Testis (tissue), 3 donors: ENCODE measurements around the gene SETD5. TPM values are rescaled to one million over a fixed set of nuclear protein-coding genes. Genes with fewer than 3 reads are reported as not detected.
A peak's percentile ranks its signal among the peaks of the same experiment; 100 is the strongest.

ENCODE experiments used
- DNase-seq: peaks from one replicate; pipeline ENCODE4 v3.0.0-alpha.2; 2019
- H3K27ac ChIP-seq, 2 donors: fragments of 200-600 bp; sonication (generic); one replicate each; pipeline ENCODE4 v1.5.1; 2019
- H3K27me3 ChIP-seq: fragments of 200-600 bp; sonication (generic); one replicate; pipeline ENCODE4 v1.5.1; 2019
- H3K36me3 ChIP-seq: fragments of 200-600 bp; sonication (generic); one replicate; pipeline ENCODE4 v1.5.1; 2017; ENCODE audit warnings: low read depth; ENCODE audit errors: missing control alignments
- H3K4me1 ChIP-seq: fragments of 200-600 bp; sonication (generic); one replicate; pipeline ENCODE4 v1.5.1; 2019
- H3K4me3 ChIP-seq, 2 donors: fragments of 200-600 bp; sonication (generic); one replicate each; pipeline ENCODE4 v1.5.1; 2017 to 2019
- H3K9me3 ChIP-seq: fragments of 200-600 bp; sonication (generic); one replicate; pipeline ENCODE4 v1.5.1; 2017
- CTCF ChIP-seq, 3 experiments: fragments of 450-650 bp in 2 of 3; fragments of 200-600 bp in 1 of 3; sonication (generic) in 1 of 3; IDR thresholded peaks; one replicate each; pipeline ENCODE4 v1.5.1; 2016 to 2019; ENCODE audit warnings: antibody characterized with exemption in 3 of 3, mild to moderate bottlenecking in 2 of 3, moderate library complexity in 1 of 3
- POLR2A ChIP-seq: fragments of 450-650 bp; IDR thresholded peaks from one replicate; pipeline ENCODE4 v1.6.1; 2017; ENCODE audit warnings: antibody characterized with exemption, mild to moderate bottlenecking, moderate library complexity
- WGBS, 2 donors: methylation state at CpG; one replicate each; pipeline ENCODE4 v1.1.5; 2018; 5-methylcytosine and 5-hydroxymethylcytosine counted together
- intact Hi-C: fragments of 100-400 bp; cut with DNase I; formaldehyde crosslinking; loops from one replicate; pipeline ENCODE4 v1.15.1; 2023; ENCODE audit warnings: low total_unique reads
- polyA plus RNA-seq: library from polyadenylated mRNA; stranded (reverse); fragments of 350-450 nt; fragmentation: Illumina TruSeq; extraction: RNeasy Lipid Tissue Mini Kit (QIAGEN cat#74804); gene quantifications from one replicate; pipeline ENCODE4 v1.2.3, GENCODE V29; 2014; ENCODE audit warnings: low read depth, low replicate concordance; ENCODE audit not compliant: insufficient read depth
- total RNA-seq, 2 donors: library from RNA; depleted of rRNA; stranded (reverse); fragments of >200 nt; gene quantifications; one replicate each; pipeline ENCODE4 v1.2.3, GENCODE V29; 2016

Gene SETD5
- total and polyA plus RNA-seq, 3 donors from 2014 or later, result 70.5 to 168 (median 155) TPM

- intact Hi-C loops, result no loop called here
- Histone ChIP-seq H3K4me3 (peak overlapping the region; percentile 74 to 83), H3K27ac (peak overlapping the region; percentile 98 to 99), H3K9me3 (no peaks in the 10 kb centered on the region), H3K27me3 (no peaks in the 10 kb centered on the region), H3K4me1 (peaks cover 26% of the 10 kb centered on the region), H3K36me3 (no peaks in the 10 kb centered on the region)
- TF ChIP-seq CTCF (IDR thresholded peaks at IDR 0.05) (no peak), POLR2A (no peak)
- WGBS, 2 donors, result 4 to 6% methylated on average over 15 of the region's 15 CpGs
- DNase-seq, result no peak
These were observed 1.7 kb upstream of the SETD5 start for GRCh38 chr3:9395570-9396300.

GRCh38 chr3:9396301-9396631, 1.1 kb upstream of the SETD5 start:
- H3K4me1 ChIP-seq, result peaks cover 32% of the 10 kb centered on the region

GRCh38 chr3:9396632-9397331, 633 bp upstream of the SETD5 start:
- DNase-seq, result peak; percentile 98
- H3K9me3 ChIP-seq, result no peaks in the 10 kb centered on the region
- intact Hi-C loops, result no loop called here
- no peak for TF ChIP-seq CTCF (IDR thresholded peaks at IDR 0.05)
- TF ChIP-seq POLR2A, result peak; percentile 25
- peak overlapping the region; percentile 98 to 99 for H3K27ac ChIP-seq
- peaks cover 37% of the 10 kb centered on the region for H3K4me1 ChIP-seq
- no peaks in the 10 kb centered on the region for H3K36me3 ChIP-seq
- peak overlapping the region; percentile 74 to 83 for H3K4me3 ChIP-seq
- no peaks in the 10 kb centered on the region for H3K27me3 ChIP-seq
- 0% methylated on average over 44 to 63 of the region's 71 CpGs for WGBS, 2 donors

More at GRCh38 chr3:9396301-9396631, 1.1 kb upstream of the SETD5 start:
- peak overlapping the region; percentile 74 to 83 for H3K4me3 ChIP-seq
- H3K27ac ChIP-seq, result peak overlapping the region; percentile 98 to 99
- H3K9me3 ChIP-seq, result no peaks in the 10 kb centered on the region
- TF ChIP-seq CTCF (IDR thresholded peaks at IDR 0.05) (no peak), POLR2A (no peak)
- no peaks in the 10 kb centered on the region for H3K27me3 ChIP-seq
- no peaks in the 10 kb centered on the region for H3K36me3 ChIP-seq
- intact Hi-C loops, result no loop called here
- peak; percentile 94 for DNase-seq
- 0 to 3% methylated on average over 5 to 25 of the region's 25 CpGs for WGBS, 2 donors

- intact Hi-C loops, result no loop called here
- DNase-seq, result peak; percentile 53
- no peaks in the 10 kb centered on the region for H3K9me3 ChIP-seq
- peaks cover 50% of the 10 kb centered on the region for H3K4me1 ChIP-seq
- peak overlapping the region; percentile 74 to 83 for H3K4me3 ChIP-seq
- TF ChIP-seq POLR2A (no peak), CTCF (IDR thresholded peaks at IDR 0.05) (no peak)
- no peaks in the 10 kb centered on the region for H3K36me3 ChIP-seq
- no peaks in the 10 kb centered on the region for H3K27me3 ChIP-seq
- H3K27ac ChIP-seq, result peak overlapping the region; percentile 87 to 98
- WGBS, 2 donors, result 0 to 1% methylated on average over 30 to 47 of the region's 47 CpGs
These were observed 688 bp downstream of the SETD5 start for GRCh38 chr3:9397906-9398699.
